Islet of Langerhans (tissue), 1 donor: ENCODE data around the gene ZIC5.

Experiments used
- FAIRE-seq: peaks from one replicate; lab custom pipeline; 2011; peaks lifted over from hg19 to GRCh38; lab: Jason Lieb, UNC

ZIC5 gene

GRCh38 chr13:99971576-99972189 is at the start of gene ZIC5:
Gene ZIC5 (minus strand): TSS chr13:99971767. CDS start chr13:99971603, 164 bp downstream.
- FAIRE-seq = no peak

- no peak for FAIRE-seq
These were observed 48.3 kb upstream of the ZIC5 start for GRCh38 chr13:100019780-100020356.

GRCh38 chr13:100014621-100015020 is 43.1 kb upstream of the ZIC5 start:
- no peak for FAIRE-seq

- FAIRE-seq = no peak
These were observed 26.7 kb upstream of the ZIC5 start for GRCh38 chr13:99998261-99998660.

- no peak for FAIRE-seq
These were observed 26.2 kb upstream of the ZIC5 start for GRCh38 chr13:99997702-99998214.

GRCh38 chr13:99996381-99996973 is 24.9 kb upstream of the ZIC5 start:
- FAIRE-seq = no peak

GRCh38 chr13:99995589-99996380 is 24.2 kb upstream of the ZIC5 start:
- no peak for FAIRE-seq

GRCh38 chr13:99995104-99995588 is 23.6 kb upstream of the ZIC5 start:
- no peak for FAIRE-seq

- peak; percentile 5 for FAIRE-seq
These were observed 23.1 kb upstream of the ZIC5 start for GRCh38 chr13:99994638-99995020.

GRCh38 chr13:99993660-99994637 is 22.4 kb upstream of the ZIC5 start:
- no peak for FAIRE-seq

GRCh38 chr13:99992949-99993351 is 21.4 kb upstream of the ZIC5 start:
- FAIRE-seq = no peak

- FAIRE-seq = no peak
These were observed 20.5 kb upstream of the ZIC5 start for GRCh38 chr13:99991828-99992775.

GRCh38 chr13:99991013-99991827 is 19.7 kb upstream of the ZIC5 start:
- FAIRE-seq = no peak

GRCh38 chr13:99990126-99990977 is 18.8 kb upstream of the ZIC5 start:
- no peak for FAIRE-seq

- FAIRE-seq = no peak
These were observed 17.9 kb upstream of the ZIC5 start for GRCh38 chr13:99989276-99990125.

- FAIRE-seq = no peak
These were observed 17.1 kb upstream of the ZIC5 start for GRCh38 chr13:99988529-99989275.
